ENCODE results near the gene VPS37C.

DNA sequence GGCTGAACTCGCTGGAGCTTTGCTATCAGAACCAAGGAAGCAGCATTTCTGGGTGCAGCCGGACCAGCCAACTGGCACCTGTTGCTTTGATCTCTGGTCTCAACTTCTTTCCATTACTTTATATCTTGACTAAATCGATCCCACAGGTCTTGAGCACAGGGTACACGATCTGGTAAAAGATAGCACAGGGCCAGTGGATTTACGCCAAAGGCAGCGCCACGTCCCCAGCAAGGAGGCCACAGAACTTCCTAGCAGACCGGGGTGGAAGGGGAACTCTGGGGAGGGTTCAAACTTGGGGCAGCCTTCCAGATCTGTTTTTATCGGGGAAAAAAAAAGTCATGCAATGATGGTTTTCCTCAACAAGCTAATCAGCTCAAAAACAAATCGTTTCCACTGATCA is 14.0 kb downstream of the VPS37C start:
- TF ChIP-seq POLR2A (IDR thresholded peaks at IDR 0.05; ENCODE audit: low read length), result no peak
- TF ChIP-seq, protein P1, sequence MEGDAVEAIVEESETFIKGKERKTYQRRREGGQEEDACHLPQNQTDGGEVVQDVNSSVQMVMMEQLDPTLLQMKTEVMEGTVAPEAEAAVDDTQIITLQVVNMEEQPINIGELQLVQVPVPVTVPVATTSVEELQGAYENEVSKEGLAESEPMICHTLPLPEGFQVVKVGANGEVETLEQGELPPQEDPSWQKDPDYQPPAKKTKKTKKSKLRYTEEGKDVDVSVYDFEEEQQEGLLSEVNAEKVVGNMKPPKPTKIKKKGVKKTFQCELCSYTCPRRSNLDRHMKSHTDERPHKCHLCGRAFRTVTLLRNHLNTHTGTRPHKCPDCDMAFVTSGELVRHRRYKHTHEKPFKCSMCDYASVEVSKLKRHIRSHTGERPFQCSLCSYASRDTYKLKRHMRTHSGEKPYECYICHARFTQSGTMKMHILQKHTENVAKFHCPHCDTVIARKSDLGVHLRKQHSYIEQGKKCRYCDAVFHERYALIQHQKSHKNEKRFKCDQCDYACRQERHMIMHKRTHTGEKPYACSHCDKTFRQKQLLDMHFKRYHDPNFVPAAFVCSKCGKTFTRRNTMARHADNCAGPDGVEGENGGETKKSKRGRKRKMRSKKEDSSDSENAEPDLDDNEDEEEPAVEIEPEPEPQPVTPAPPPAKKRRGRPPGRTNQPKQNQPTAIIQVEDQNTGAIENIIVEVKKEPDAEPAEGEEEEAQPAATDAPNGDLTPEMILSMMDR (IDR thresholded peaks at IDR 0.05), result no peak
- TF ChIP-seq RAD21 (conservative IDR thresholded peaks at IDR 0.05 in 1 of 2, IDR thresholded peaks at IDR 0.05 in 1 of 2), result no peak
- TF ChIP-seq, protein P2, sequence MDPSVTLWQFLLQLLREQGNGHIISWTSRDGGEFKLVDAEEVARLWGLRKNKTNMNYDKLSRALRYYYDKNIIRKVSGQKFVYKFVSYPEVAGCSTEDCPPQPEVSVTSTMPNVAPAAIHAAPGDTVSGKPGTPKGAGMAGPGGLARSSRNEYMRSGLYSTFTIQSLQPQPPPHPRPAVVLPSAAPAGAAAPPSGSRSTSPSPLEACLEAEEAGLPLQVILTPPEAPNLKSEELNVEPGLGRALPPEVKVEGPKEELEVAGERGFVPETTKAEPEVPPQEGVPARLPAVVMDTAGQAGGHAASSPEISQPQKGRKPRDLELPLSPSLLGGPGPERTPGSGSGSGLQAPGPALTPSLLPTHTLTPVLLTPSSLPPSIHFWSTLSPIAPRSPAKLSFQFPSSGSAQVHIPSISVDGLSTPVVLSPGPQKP (IDR thresholded peaks at IDR 0.05; ENCODE audit: low read depth, low read length), result no peak
